ENCODE results near the gene KLK2.

The KLK2 gene

GRCh38 chr19:50922317-50922853 lies 49.1 kb downstream of the KLK2 start (continued):
- no peak for TF ChIP-seq CREB5 (CRISPR knock-in tag; IDR thresholded peaks at IDR 0.05; ENCODE audit: low read depth)
- no peak for TF ChIP-seq RARB (CRISPR knock-in tag; IDR thresholded peaks at IDR 0.05)
- no peak for TF ChIP-seq ISL1 (CRISPR knock-in tag; IDR thresholded peaks at IDR 0.05)
- no peak for TF ChIP-seq ESRRG (CRISPR knock-in tag; IDR thresholded peaks at IDR 0.05)
- TF ChIP-seq ZFP30 (CRISPR knock-in tag; IDR thresholded peaks at IDR 0.05), result no peak
- TF ChIP-seq PATZ1 (CRISPR knock-in tag; IDR thresholded peaks at IDR 0.05; ENCODE audit: borderline replicate concordance), result no peak
- TF ChIP-seq POU6F1 (CRISPR knock-in tag; IDR thresholded peaks at IDR 0.05; ENCODE audit: borderline replicate concordance, low read depth), result no peak

GRCh38 chr19:50924586-50924985 lies 51.3 kb downstream of the KLK2 start:
- ATAC-seq, result no peak
- TF ChIP-seq POU6F1 (CRISPR knock-in tag; IDR thresholded peaks at IDR 0.05; ENCODE audit: borderline replicate concordance, low read depth), result no peak
- TF ChIP-seq TOX (CRISPR knock-in tag; IDR thresholded peaks at IDR 0.05; ENCODE audit: borderline replicate concordance), result no peak
- TF ChIP-seq CREB5 (CRISPR knock-in tag; IDR thresholded peaks at IDR 0.05; ENCODE audit: low read depth), result no peak
- TF ChIP-seq ZFP3 (CRISPR knock-in tag; IDR thresholded peaks at IDR 0.05), result no peak
- no peak for TF ChIP-seq GLIS3 (CRISPR knock-in tag; IDR thresholded peaks at IDR 0.05)
- no peak for TF ChIP-seq ZNF8 (CRISPR knock-in tag; IDR thresholded peaks at IDR 0.05)
- TF ChIP-seq TCF4 (CRISPR knock-in tag; IDR thresholded peaks at IDR 0.05; ENCODE audit: borderline replicate concordance), result no peak
- no peak for TF ChIP-seq RARB (CRISPR knock-in tag; IDR thresholded peaks at IDR 0.05)
- no peak for TF ChIP-seq ZNF70 (CRISPR knock-in tag; IDR thresholded peaks at IDR 0.05)
- TF ChIP-seq ZC3H10 (CRISPR knock-in tag; IDR thresholded peaks at IDR 0.05), result no peak
- TF ChIP-seq PPARA (CRISPR knock-in tag; IDR thresholded peaks at IDR 0.05; ENCODE audit: borderline replicate concordance), result no peak
- no peak for TF ChIP-seq ZNF565 (CRISPR knock-in tag; conservative IDR thresholded peaks at IDR 0.05; ENCODE audit: low read depth)
- no peak for TF ChIP-seq BACH2 (CRISPR knock-in tag; IDR thresholded peaks at IDR 0.05; ENCODE audit: borderline replicate concordance)

- no peak for ATAC-seq
- TF ChIP-seq GLIS3 (CRISPR knock-in tag; IDR thresholded peaks at IDR 0.05), result no peak
- no peak for TF ChIP-seq ZFP30 (CRISPR knock-in tag; IDR thresholded peaks at IDR 0.05)
- no peak for TF ChIP-seq TOX (CRISPR knock-in tag; IDR thresholded peaks at IDR 0.05; ENCODE audit: borderline replicate concordance)
- TF ChIP-seq BACH2 (CRISPR knock-in tag; IDR thresholded peaks at IDR 0.05; ENCODE audit: borderline replicate concordance), result no peak
- TF ChIP-seq CREB5 (CRISPR knock-in tag; IDR thresholded peaks at IDR 0.05; ENCODE audit: low read depth), result no peak
- no peak for TF ChIP-seq ARNTL (CRISPR knock-in tag; IDR thresholded peaks at IDR 0.05; ENCODE audit: borderline replicate concordance, low read depth)
- no peak for TF ChIP-seq OSR1 (CRISPR knock-in tag; IDR thresholded peaks at IDR 0.05)
- no peak for TF ChIP-seq ZNF70 (CRISPR knock-in tag; IDR thresholded peaks at IDR 0.05)
- TF ChIP-seq PATZ1 (CRISPR knock-in tag; IDR thresholded peaks at IDR 0.05; ENCODE audit: borderline replicate concordance), result no peak
- no peak for TF ChIP-seq ZNF565 (CRISPR knock-in tag; conservative IDR thresholded peaks at IDR 0.05; ENCODE audit: low read depth)
- no peak for TF ChIP-seq CSDC2 (CRISPR knock-in tag; IDR thresholded peaks at IDR 0.05)
- no peak for TF ChIP-seq CSRNP3 (CRISPR knock-in tag; IDR thresholded peaks at IDR 0.05)
- TF ChIP-seq ZC3H10 (CRISPR knock-in tag; IDR thresholded peaks at IDR 0.05), result no peak
- no peak for TF ChIP-seq ZNF8 (CRISPR knock-in tag; IDR thresholded peaks at IDR 0.05)
- TF ChIP-seq ISL1 (CRISPR knock-in tag; IDR thresholded peaks at IDR 0.05), result no peak
- no peak for TF ChIP-seq RARB (CRISPR knock-in tag; IDR thresholded peaks at IDR 0.05)
- TF ChIP-seq POU6F1 (CRISPR knock-in tag; IDR thresholded peaks at IDR 0.05; ENCODE audit: borderline replicate concordance, low read depth), result no peak
- TF ChIP-seq PPARA (CRISPR knock-in tag; IDR thresholded peaks at IDR 0.05; ENCODE audit: borderline replicate concordance), result no peak
- no peak for TF ChIP-seq ZFP3 (CRISPR knock-in tag; IDR thresholded peaks at IDR 0.05)
Observed at GRCh38 chr19:50925734-50926133, 52.5 kb downstream of the KLK2 start.

All from SK-N-SH treated with all-trans-retinoic acid at 6 μM for 48 hours (cell line).